HG03432 (cell line): ENCODE measurements around the gene CARMIL1.

ENCODE experiments used
- ATAC-seq: cut with Tn5 transposase; IDR thresholded peaks from one replicate; pipeline ENCODE4 v1.9.1; 2021; ENCODE audit warnings: mild to moderate bottlenecking, moderate library complexity; ENCODE audit not compliant: unreplicated experiment

CARMIL1 gene

GRCh38 chr6:25404091-25404490, 124.9 kb downstream of the CARMIL1 start:
- ATAC-seq, result no peak

- ATAC-seq, result peak; percentile 95
Observed at GRCh38 chr6:25404693-25405169, 125.6 kb downstream of the CARMIL1 start.

- no peak for ATAC-seq
Observed at GRCh38 chr6:25405442-25405841, 126.3 kb downstream of the CARMIL1 start.

GRCh38 chr6:25407431-25407830, 128.3 kb downstream of the CARMIL1 start:
- ATAC-seq, result no peak

- no peak for ATAC-seq
Observed at GRCh38 chr6:25410102-25410501, 130.9 kb downstream of the CARMIL1 start.

GRCh38 chr6:25411316-25411950, 132.3 kb downstream of the CARMIL1 start:
- no peak for ATAC-seq

- ATAC-seq, result no peak
Observed at GRCh38 chr6:25413207-25413905, 134.2 kb downstream of the CARMIL1 start.

- no peak for ATAC-seq
Observed at GRCh38 chr6:25414168-25414567, 135.0 kb downstream of the CARMIL1 start.

GRCh38 chr6:25414755-25415154, 135.6 kb downstream of the CARMIL1 start:
- ATAC-seq, result no peak

- ATAC-seq, result no peak
Observed at GRCh38 chr6:25415274-25415673, 136.1 kb downstream of the CARMIL1 start.

- no peak for ATAC-seq
Observed at GRCh38 chr6:25415701-25416100, 136.5 kb downstream of the CARMIL1 start.

- ATAC-seq, result no peak
Observed at GRCh38 chr6:25417046-25417605, 138.0 kb downstream of the CARMIL1 start.

GRCh38 chr6:25418454-25419052, 139.4 kb downstream of the CARMIL1 start:
- no peak for ATAC-seq

- no peak for ATAC-seq
Observed at GRCh38 chr6:25419879-25420278, 140.7 kb downstream of the CARMIL1 start.

- ATAC-seq, result no peak
Observed at GRCh38 chr6:25423358-25423757, 144.2 kb downstream of the CARMIL1 start.

GRCh38 chr6:25424303-25424702, 145.1 kb downstream of the CARMIL1 start:
- no peak for ATAC-seq

GRCh38 chr6:25427549-25427948, 148.4 kb downstream of the CARMIL1 start:
- no peak for ATAC-seq

- no peak for ATAC-seq
Observed at GRCh38 chr6:25428758-25429317, 149.7 kb downstream of the CARMIL1 start.

GRCh38 chr6:25431306-25431974, 152.3 kb downstream of the CARMIL1 start:
- ATAC-seq, result no peak

- no peak for ATAC-seq
Observed at GRCh38 chr6:25431975-25432307, 152.8 kb downstream of the CARMIL1 start.

GRCh38 chr6:25434921-25435320, 155.7 kb downstream of the CARMIL1 start:
- ATAC-seq, result no peak
